HepG2 (cell line): Measurements from ENCODE around the gene DUSP22. TPM values are rescaled to one million over a fixed set of nuclear protein-coding genes. Genes with fewer than 3 reads are reported as not detected.

Experiments
- AGO2 ChIP-seq: fragments of 200-400 bp; formaldehyde crosslinking; optimal IDR thresholded peaks from 2 replicates; pipeline ENCODE3; 2017; ENCODE audit warnings: mild to moderate bottlenecking, low read depth, low read length, moderate library complexity
- EED ChIP-seq: sonication (generic); formaldehyde crosslinking; IDR thresholded peaks from 2 replicates; pipeline ENCODE4 v1.5.0; 2020; ENCODE audit warnings: mild to moderate bottlenecking, missing genetic modification reagents
- ETV5 ChIP-seq: IDR thresholded peaks from 2 replicates; pipeline ENCODE4 v1.6.1; 2018; ENCODE audit warnings: missing biosample characterization, missing genetic modification reagents, inconsistent platforms, borderline replicate concordance
- KIAA2018 ChIP-seq: sonication (generic); formaldehyde crosslinking; IDR thresholded peaks from 2 replicates; pipeline ENCODE4 v1.5.0; 2020; ENCODE audit warnings: mild to moderate bottlenecking, missing genetic modification reagents, borderline replicate concordance
- POLR2G ChIP-seq: fragments of 200-400 bp; formaldehyde crosslinking; IDR thresholded peaks from 2 replicates; pipeline ENCODE4 v1.6.1; 2018; ENCODE audit warnings: mild to moderate bottlenecking, low read depth, low read length, moderate library complexity
- ZBTB8A ChIP-seq: sonication (generic); formaldehyde crosslinking; IDR thresholded peaks from 2 replicates; pipeline ENCODE4 v1.4.0; 2020; ENCODE audit warnings: mild to moderate bottlenecking, low read depth, missing genetic modification reagents, borderline replicate concordance
- ZNF687 ChIP-seq: sonication (generic); formaldehyde crosslinking; IDR thresholded peaks from 2 replicates; pipeline ENCODE4 v1.5.1; 2020; ENCODE audit warnings: mild to moderate bottlenecking, missing genetic modification reagents, moderate library complexity
- polyA plus RNA-seq, 8 experiments: library from polyadenylated mRNA; depleted of rRNA in 3 of 8; stranded (reverse) in 7 of 8; unstranded in 1 of 8; fragments of >200 nt; fragmentation: Illumina TruSeq in 4 of 8; extraction: Trizol in 4 of 8; gene quantifications; 2 replicates each; pipeline versions ENCODE4 v1.2.1 to v1.2.3, GENCODE V29; 2011 to 2016; ENCODE audit warnings: low read depth in 4 of 8, missing spikeins in 1 of 8, mixed read lengths in 1 of 8; ENCODE audit not compliant: insufficient read depth in 1 of 8
- total RNA-seq, 5 experiments: library from RNA; depleted of rRNA; stranded (reverse); fragments of >200 nt; fragmentation: Illumina TruSeq; extraction: Trizol; gene quantifications; 2 replicates each; pipeline ENCODE4 v1.2.3, GENCODE V29; 2016; ENCODE audit warnings: low read depth in 1 of 5

Gene DUSP22
- total and polyA plus RNA-seq, 2 of the 13 experiments (the other 11 are each of a cell fraction or from before 2014, with no cell fraction given), result 20.2 to 32.8 TPM

- TF ChIP-seq KIAA2018 (no peak), ZNF687 (CRISPR knock-in tag) (0 out of 2 replicates have a peak, but pooled peaks have one; percentile 10), EED (peak; percentile 70; the same call in 1 of the 2 replicates), ETV5 (no peak), AGO2 (peak; percentile 74), ZBTB8A (CRISPR knock-in tag) (no peak), POLR2G (0 out of 2 replicates have a peak, but pooled peaks have one; percentile 26)
- TF ChIP-seq, all 625 proteins: peak for 4
Observed at GRCh38 chr6:359261-360035, 67.2 kb downstream of the DUSP22 start (continued).
